ENCODE measurements around the gene DNAH8.

DNA sequence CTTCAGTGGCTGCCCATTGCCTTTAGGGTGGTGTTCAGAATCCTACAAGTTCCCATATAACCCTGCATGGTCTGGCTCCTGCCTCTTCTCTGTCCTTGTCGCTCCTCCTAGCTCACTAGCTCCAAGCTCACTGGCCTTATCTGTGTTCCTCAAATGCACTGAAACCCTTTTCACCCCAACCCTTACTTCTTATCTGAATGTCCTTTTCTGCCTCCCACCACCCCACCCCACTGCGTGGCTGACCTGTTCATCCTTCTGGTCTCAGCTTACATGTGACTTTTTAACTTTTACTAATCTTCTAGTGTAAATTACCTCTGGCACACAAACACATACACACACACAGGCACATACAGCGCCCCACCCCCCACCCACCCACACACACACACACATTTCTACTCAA, 292.5 kb downstream of the DNAH8 start:
- no peak for TF ChIP-seq EZH2 (IDR thresholded peaks at IDR 0.05; ENCODE audit: insufficient read depth, low read length)
- TF ChIP-seq, protein P1, sequence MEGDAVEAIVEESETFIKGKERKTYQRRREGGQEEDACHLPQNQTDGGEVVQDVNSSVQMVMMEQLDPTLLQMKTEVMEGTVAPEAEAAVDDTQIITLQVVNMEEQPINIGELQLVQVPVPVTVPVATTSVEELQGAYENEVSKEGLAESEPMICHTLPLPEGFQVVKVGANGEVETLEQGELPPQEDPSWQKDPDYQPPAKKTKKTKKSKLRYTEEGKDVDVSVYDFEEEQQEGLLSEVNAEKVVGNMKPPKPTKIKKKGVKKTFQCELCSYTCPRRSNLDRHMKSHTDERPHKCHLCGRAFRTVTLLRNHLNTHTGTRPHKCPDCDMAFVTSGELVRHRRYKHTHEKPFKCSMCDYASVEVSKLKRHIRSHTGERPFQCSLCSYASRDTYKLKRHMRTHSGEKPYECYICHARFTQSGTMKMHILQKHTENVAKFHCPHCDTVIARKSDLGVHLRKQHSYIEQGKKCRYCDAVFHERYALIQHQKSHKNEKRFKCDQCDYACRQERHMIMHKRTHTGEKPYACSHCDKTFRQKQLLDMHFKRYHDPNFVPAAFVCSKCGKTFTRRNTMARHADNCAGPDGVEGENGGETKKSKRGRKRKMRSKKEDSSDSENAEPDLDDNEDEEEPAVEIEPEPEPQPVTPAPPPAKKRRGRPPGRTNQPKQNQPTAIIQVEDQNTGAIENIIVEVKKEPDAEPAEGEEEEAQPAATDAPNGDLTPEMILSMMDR (IDR thresholded peaks at IDR 0.05; ENCODE audit: insufficient read depth, low read depth, low read length): no peak
